HG03442 (cell line): ENCODE results near the gene EZR.
A peak's percentile ranks its signal among the peaks of the same experiment; 100 is the strongest.

Experiments
- ATAC-seq: cut with Tn5 transposase; IDR thresholded peaks from one replicate; pipeline ENCODE4 v1.9.1; 2021; ENCODE audit warnings: mild to moderate bottlenecking, moderate library complexity; ENCODE audit not compliant: unreplicated experiment

Gene EZR

GRCh38 chr6:158819977-158820622, 932 bp upstream of the EZR start:
- no peak for ATAC-seq

- ATAC-seq = peak; percentile 27
Observed at GRCh38 chr6:158818581-158819212, 471 bp downstream of the EZR start.

- peak; percentile 29 for ATAC-seq
Observed at GRCh38 chr6:158817728-158818580, 1.2 kb downstream of the EZR start.

DNA sequence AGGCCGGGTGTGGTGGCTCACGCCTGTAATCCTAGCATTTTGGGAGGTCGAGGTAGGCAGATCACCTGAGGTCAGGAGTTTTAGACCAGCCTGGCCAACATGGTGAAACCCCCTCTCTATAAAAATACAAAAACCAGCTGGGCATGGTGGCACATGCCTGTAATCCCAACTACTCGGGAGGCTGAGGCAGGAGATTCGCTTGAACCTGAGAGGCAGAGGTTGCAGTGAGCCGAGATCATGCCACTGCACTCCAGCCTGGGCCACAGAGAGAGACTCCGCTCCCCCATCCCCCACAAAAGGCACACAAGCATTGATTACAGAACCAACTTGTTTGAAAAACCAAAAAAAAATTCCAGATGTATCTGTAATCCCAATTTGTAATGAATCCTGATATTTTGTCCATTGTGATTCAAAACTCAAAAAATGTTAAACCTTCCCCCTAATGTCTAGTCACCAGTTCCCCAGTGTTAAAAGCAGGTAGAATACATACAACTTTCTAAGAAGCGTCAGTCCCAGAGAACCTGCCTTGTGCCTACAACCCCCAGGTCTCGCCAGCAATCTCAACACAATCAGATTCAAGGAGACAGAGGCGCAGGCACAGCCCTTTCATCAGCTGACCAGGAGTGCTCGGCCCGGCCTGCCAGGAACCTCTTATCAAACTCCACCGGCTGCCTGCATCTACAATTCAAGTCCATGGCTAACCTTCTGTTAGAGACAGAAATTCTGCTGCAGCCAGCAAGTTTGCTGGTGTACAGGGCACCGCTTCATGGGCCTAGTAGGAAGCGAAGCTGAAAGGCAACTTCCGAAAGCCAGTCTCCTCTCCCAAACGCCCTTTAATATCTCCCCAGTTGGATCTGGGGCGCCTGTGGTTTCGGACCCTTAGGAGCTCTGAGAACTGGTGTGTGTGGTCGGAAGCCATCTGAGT, 2.1 kb downstream of the EZR start:
- ATAC-seq = no peak

DNA sequence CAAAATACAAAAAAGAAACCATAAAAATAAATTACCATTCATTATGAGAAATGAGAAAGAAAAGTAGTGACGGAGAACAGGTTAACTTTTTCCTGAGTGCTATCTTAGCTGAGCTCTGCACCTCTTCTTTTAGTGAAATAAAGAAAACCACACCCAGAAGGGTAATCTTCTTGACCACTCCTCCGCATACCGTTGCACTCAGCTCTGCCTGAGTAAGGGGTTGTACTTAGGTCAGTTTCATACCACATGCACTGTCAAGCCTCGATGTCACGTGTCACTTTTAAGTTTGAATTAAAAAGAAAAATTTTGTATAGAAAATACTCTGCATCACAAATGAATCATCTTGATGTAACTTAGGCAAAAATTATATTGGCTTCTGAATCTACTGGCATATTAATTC, 2.8 kb downstream of the EZR start:
- ATAC-seq = no peak

- ATAC-seq = no peak
Observed at GRCh38 chr6:158815907-158816306, 3.3 kb downstream of the EZR start.

DNA sequence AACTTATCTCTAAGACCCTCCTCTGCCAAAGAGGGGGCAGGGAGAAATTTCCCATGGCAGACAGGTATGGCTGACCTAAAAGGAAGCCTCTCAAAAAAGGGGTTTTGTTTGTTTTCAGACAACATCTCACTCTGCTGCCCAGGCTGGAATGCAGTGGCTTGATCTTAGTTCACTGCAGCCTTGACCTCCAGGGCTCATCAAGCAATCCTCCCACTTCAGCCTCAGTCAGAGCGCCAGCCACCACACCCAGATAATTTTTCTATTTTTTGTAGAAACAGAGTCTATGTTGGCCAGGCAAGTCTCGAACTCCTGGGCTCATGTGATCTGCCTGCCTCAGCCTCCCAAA, 3.8 kb downstream of the EZR start:
- ATAC-seq = no peak

- no peak for ATAC-seq
Observed at GRCh38 chr6:158813032-158813431, 6.1 kb downstream of the EZR start.

GRCh38 chr6:158812611-158813010, 6.6 kb downstream of the EZR start:
- ATAC-seq = no peak

GRCh38 chr6:158810155-158811095, 8.7 kb downstream of the EZR start:
- no peak for ATAC-seq

- peak; percentile 70 for ATAC-seq
Observed at GRCh38 chr6:158808941-158809678, 10.1 kb downstream of the EZR start.

- ATAC-seq = no peak
Observed at GRCh38 chr6:158808442-158808833, 10.7 kb downstream of the EZR start.

- ATAC-seq = no peak
Observed at GRCh38 chr6:158807515-158808441, 11.4 kb downstream of the EZR start.

DNA sequence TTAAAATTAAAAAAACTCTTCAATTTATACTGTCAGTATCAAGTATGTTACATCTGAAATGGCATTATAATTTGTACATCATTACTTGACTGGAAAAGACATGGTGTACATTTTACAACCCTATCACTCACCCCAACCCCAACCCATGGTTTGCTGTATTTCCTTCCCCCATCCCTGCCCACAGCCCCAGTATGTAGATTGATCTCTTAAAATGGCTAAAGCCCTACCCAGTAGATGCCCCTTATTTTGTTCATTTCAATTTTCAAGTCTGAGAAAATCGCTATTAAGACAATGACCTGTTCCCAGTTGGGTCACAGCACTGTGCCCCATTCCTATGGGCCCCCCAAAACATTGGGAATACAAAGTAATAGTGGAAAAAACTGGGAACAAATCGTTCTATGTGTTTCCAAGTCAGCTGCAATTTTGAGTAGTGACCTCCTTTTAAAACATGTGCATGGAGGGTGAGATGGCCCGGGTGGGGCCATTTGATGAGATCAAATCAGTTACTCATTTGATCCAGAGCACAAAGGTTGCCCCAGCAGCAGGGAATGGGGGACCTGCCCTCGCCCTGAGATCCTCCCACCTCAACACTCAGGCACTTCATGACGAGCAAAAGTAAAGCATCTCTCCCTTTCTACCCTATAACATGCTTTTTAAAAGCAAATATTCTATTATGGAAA, 13.3 kb downstream of the EZR start:
- ATAC-seq = no peak

- ATAC-seq = no peak
Observed at GRCh38 chr6:158804207-158804606, 15.0 kb downstream of the EZR start.

DNA sequence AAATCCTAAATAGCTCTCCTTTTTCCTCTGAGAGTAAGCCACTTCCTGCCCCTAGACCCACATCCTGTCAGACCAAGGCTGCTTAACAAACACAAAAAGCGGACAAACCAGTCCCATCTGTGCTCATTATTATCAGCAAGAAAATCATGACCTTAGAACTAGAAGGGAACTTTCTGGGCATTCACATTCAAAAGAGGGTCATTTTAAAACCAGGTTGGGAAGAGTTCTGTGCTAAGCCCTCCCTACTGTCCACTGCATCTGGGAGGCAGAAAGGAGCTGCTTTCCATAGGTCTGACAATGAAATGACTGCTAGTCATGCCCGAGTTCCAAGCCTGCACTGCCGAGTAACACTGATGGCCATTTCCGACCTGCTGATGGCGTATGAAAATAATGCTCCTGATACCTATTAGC, 15.4 kb downstream of the EZR start:
- peak; percentile 62 for ATAC-seq

DNA sequence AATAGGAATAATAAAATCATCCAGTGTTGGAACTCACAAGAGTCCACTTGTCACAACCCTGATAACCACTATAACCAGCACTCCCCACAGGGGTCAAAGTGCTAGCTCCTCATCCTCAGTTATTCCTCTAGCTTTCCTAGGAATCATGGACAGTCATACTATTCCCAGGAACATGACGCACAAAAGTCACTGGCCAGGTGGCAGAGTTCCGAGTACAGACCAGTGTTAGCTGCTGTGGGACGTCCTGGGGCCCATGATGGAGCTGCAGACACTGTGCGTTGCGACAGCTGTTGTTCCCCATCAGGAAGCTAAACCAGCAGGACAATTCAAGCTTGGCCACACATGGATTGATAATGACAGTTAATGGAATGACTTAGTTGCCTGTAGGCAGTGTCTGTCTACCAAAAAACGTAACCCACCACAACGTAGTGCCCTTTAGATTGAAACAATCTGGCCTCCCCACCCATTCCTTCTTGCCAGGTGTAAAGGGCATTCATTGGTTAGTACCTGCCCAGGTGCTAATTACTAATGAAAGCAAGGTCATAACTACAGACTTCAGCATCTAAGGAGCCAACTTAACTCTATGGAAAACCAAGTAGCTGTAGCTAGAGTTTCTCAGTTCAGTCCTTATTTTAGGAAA, 17.4 kb downstream of the EZR start:
- no peak for ATAC-seq
